Choroid plexus epithelial cell (primary cell): ENCODE results near the gene NUDT6.

ENCODE experiments used
- DNase-seq: peaks from one replicate; pipeline ENCODE4 v3.0.0-alpha.2; 2010; ENCODE audit warnings: low read depth
- H3K4me3 ChIP-seq: 2 replicates; pipeline ENCODE4 v1.5.1; 2011; ENCODE audit warnings: low read depth, mild to moderate bottlenecking, control low read depth, low read length, moderate library complexity
- CTCF ChIP-seq: conservative IDR thresholded peaks from 2 replicates; pipeline ENCODE4 v1.5.1; 2011; ENCODE audit warnings: low read depth, mild to moderate bottlenecking, control low read depth, inconsistent platforms, low read length, moderate library complexity

NUDT6 gene

GRCh38 chr4:122865425-122865824 lies 57.0 kb downstream of the NUDT6 start:
- TF ChIP-seq CTCF = no peak
- peak; percentile 34 for DNase-seq
- H3K4me3 ChIP-seq = no peak overlapping the region

- DNase-seq = no peak
- no peak for TF ChIP-seq CTCF
- H3K4me3 ChIP-seq = no peak overlapping the region
These were observed 58.8 kb downstream of the NUDT6 start for GRCh38 chr4:122863639-122864038.

GRCh38 chr4:122861172-122861943 lies 61.0 kb downstream of the NUDT6 start:
- no peak for DNase-seq
- H3K4me3 ChIP-seq = no peak overlapping the region

GRCh38 chr4:122858705-122859104 lies 63.7 kb downstream of the NUDT6 start:
- no peak for TF ChIP-seq CTCF
- no peak for DNase-seq

More at GRCh38 chr4:122861172-122861943, 61.0 kb downstream of the NUDT6 start:
- no peak for TF ChIP-seq CTCF

GRCh38 chr4:122857160-122857559 lies 65.2 kb downstream of the NUDT6 start:
- DNase-seq = no peak
- no peak for TF ChIP-seq CTCF
- H3K4me3 ChIP-seq = no peak overlapping the region

More at GRCh38 chr4:122858705-122859104, 63.7 kb downstream of the NUDT6 start:
- H3K4me3 ChIP-seq = no peak overlapping the region

GRCh38 chr4:122855353-122855890 lies 67.0 kb downstream of the NUDT6 start:
- no peak overlapping the region for H3K4me3 ChIP-seq
- DNase-seq = peak; percentile 54
- no peak for TF ChIP-seq CTCF
